Astrocyte (in vitro differentiated cells and primary cell): ENCODE measurements around the gene SDK1.

Source experiments
- EZH2 ChIP-seq: IDR thresholded peaks from 2 replicates; pipeline ENCODE4 v1.6.1; 2012; ENCODE audit warnings: mild to moderate bottlenecking, low read length, inconsistent platforms; ENCODE audit not compliant: insufficient read depth
- TF ChIP-seq, protein P1 (sequence below): IDR thresholded peaks from 2 replicates; pipeline ENCODE4 v1.5.1; 2011; ENCODE audit warnings: low read depth, mild to moderate bottlenecking, inconsistent platforms, low read length, moderate library complexity; ENCODE audit not compliant: insufficient read depth

DNA sequence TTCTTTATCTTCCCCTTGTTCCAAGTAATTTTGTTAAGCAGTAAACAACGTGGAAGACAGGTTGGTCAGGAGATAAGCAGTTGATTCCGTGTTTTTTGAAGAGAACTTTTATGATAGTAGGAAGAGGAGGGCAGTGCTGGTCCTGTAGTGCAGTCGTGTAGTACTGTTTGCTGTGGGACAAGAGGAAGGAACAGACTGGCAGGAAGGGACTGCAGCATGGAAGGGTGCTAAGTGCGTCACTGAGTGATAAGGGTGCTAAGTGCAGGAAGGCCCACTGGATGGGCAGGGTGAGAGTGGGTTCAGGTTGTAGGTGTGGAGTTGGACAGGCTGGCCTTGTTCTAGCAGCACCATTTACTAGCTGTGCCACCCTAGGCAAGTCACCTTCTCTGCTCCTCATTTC is 125.0 kb downstream of the SDK1 start:
- TF ChIP-seq, protein P1, sequence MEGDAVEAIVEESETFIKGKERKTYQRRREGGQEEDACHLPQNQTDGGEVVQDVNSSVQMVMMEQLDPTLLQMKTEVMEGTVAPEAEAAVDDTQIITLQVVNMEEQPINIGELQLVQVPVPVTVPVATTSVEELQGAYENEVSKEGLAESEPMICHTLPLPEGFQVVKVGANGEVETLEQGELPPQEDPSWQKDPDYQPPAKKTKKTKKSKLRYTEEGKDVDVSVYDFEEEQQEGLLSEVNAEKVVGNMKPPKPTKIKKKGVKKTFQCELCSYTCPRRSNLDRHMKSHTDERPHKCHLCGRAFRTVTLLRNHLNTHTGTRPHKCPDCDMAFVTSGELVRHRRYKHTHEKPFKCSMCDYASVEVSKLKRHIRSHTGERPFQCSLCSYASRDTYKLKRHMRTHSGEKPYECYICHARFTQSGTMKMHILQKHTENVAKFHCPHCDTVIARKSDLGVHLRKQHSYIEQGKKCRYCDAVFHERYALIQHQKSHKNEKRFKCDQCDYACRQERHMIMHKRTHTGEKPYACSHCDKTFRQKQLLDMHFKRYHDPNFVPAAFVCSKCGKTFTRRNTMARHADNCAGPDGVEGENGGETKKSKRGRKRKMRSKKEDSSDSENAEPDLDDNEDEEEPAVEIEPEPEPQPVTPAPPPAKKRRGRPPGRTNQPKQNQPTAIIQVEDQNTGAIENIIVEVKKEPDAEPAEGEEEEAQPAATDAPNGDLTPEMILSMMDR, result no peak
- TF ChIP-seq EZH2, result no peak
